GM21526 (cell line): ENCODE data around the gene ANKRD11.
"Not testable (repeated sequence)": the region's sequence is repeated elsewhere in the genome, so short reads cannot be mapped to it uniquely, and the experiment has no call there.

ENCODE experiments used
- ATAC-seq: cut with Tn5 transposase; IDR thresholded peaks from one replicate; pipeline ENCODE4 v1.9.1; 2021; ENCODE audit warnings: moderate library complexity; ENCODE audit not compliant: unreplicated experiment, low FRiP score

ANKRD11 gene

DNA sequence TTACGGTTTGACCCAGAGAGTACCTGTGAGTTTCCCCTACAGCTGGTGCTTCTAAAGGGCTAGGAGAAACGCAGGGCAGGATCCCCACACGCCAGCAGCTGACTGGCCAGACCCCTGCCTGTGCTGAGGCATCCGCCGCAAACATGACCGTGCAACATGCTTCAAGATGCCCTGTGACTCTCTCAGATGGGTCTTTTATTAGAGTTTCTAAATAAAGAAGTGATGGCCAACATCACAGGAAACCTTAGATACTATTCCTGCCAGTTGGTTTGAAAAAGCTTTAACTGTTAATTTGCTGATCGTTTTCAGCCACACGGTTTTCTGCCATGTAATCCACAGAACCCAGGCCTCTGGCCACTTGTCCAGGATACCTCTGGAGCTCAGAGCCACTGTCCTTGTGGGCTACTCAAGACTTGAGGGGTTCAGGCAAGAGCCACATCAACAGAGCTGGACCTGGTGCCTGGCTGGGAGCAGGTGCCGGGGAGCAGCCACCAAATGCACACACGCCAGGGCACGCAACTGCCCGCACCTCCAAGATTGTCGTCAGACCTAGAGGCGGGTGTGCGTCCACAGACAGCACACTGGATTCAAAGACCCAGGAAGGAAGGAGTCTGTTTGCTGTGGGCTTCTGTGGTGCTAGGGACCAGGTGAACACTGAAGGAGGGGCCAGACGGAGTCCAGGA is 154.4 kb downstream of the ANKRD11 start:
- no peak for ATAC-seq

DNA sequence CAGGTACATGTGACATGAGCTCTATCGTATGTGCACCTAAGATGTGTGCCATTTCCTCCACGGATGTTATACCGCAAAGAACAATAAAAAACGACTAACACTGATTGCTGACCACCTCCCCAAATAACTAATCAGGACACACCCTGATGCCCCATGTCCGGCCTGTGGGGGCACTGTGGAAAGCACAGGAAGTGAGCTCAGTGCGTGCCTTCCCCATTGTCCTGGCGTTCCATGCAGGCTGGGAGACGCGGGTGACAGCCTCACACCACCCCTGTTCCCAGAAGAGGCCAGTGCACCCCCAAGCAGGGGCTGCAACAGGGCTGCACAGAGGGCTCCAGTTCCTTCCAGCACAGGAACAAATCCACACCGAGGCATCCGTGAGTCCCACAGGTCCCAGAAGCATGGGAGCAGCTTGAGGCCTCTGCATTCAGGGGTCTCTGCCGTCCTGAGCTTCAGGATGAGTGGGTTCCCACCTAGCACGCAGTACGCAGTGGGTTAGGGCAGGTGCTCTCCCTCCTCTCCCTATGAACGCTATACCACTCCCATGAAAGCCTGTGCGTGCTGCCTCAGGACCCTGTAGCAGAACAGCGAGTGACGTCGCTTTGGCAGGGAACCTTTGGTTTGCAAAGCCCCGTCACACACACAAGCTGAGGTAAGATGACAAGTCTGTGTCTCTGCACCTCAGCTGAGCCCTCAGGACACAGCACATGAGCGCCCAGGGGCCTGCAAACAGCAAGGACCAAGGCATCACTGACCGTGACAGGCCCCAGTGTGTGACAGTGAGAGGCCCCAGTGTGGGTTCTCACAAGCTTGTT is 155.2 kb downstream of the ANKRD11 start:
- ATAC-seq = no peak

DNA sequence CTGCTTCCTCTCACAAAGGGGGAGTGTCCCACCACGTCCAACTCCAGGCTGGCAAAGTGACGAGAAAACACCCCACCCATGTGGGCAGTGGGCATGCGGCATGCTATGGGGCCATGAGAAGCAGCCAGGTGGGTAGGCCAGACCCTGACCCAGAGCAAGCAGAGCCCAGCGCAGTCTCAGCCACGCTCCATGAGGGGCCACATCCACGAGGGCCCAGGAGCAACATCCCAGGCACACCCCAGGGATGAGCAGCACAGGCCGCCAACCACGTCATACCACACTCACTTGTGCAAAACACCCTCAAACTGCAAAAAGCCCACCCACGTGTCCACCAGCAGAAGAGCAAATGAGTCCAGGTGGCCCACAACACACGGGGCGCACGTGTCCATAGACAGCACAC is 155.9 kb downstream of the ANKRD11 start:
- no peak for ATAC-seq

DNA sequence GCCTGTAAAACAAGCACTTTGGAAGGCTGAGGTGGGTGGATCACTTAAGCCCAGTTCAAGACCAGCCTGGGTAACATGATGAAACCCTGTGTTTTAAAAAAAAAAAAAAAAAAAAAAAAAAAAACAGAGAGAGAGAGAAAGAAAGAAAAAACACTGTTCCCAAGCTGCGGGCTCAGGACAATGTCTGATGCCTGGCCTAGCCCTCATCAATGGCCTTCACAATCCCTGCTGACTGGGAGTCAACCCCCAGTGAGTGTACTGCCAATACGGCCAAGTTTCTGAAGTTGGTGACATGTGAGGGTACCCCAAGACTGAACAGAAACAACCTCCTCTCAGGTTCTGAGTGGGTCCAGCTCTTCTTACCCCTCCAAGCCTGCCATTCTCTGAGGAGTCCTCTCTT is 156.3 kb downstream of the ANKRD11 start:
- no peak for ATAC-seq

DNA sequence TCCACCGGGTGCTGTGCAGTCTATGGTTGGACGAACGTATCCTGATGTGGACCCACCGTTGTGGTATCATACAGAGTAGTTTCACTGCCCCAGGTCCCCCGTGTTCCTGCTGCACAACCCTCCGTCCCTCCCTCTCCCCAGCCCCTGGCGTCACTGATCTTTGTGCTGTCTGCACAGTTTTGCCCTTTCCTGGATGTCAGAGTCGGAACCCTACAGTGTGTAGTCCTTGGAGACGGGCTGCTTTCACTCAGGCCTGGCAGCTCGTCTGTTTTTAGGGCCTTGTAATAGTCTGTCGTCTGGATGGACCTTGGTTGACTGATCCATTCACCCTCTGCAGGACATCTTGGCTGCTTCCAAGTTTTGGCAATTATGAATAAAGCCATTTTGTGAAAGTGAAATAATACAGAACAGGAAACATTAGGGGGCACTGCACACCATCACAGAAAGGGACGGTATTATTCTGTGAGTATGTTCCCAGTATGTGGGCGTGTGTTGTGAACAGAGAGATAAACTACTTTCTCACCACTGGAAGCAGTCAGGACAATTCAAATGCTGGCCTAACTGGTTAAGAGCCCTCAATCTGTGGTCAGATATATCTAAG is 156.9 kb downstream of the ANKRD11 start:
- ATAC-seq = not testable (repeated sequence)

DNA sequence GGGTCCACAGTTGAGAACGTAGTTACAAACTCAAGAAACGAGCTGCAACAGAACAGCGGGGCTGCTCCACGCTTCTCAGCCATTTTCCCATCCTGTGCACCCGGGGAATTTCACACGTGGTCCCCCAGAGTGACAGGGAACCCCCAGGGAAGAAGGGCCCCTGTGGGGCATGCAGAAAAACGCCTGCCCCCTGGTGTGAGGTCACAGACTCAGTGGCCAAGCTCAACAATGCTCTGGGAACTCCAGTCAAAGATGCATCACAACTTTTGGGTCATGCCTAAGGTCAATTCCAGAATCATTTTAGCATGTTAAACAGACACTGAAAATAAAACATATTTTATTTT is 157.5 kb downstream of the ANKRD11 start:
- no peak for ATAC-seq

DNA sequence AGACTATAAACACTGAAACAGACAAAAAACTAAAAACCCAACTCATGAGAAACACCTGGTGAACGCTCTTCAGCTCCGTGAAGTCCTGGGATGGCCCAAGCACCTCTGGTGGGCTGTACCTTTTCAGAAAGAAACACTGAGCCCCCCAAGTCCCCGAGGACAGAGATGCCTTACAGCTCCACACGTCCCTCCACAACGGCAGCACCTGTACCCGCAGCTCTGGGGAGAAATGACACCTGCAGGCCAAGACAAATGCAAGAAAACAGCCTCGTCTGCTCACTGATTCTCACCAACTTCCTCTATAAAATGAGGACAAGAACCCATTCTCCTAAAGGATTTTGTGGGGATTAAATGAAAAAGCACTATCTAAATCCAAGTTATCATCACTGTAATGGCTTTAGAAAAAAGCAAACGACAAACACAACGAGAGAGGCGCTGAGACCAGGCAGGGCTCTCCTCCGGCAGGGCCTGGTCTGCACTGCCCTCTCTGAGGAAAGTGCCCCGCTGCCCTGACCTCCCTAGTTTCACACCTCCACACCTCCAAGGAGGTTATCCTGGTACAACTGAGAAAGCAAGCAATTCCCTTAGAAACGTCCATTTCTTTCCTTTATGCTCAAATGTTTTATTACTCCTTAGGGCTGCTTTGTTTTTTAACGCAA is 158.0 kb downstream of the ANKRD11 start:
- ATAC-seq = no peak

DNA sequence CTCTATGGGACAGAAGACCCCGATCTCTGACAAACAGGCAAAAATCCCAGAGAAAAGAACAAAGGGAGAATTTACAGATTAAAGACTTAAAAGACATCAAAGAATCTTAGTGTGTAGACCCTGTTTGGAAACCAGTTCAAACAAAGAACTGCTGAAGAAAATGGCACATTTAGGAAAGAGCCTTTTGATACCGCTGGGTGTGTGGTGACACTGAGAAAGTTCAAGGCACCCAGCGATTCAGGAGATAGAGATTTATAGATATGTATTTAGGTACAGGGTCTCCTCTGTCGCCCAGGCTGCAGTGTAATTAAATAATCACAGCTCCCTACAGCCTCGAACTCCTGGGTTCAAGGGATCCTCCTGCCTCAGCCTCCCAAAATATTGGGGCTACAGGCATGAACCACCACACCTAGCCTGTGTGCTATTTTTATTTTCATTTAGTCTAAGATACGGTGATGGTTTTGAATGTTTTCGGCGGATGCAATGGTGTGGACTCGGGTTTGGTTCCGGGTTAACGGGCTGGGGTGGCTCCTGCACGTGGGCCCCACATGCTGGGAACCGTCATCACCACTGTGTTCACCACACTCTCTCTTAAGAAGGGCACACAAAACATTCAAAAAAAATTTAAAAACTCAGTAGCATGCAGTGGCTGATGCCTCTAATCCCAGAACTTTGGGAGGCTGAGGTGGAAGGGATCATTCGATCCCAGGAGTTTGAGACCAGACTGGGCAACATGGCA is 158.8 kb downstream of the ANKRD11 start:
- ATAC-seq = no peak

DNA sequence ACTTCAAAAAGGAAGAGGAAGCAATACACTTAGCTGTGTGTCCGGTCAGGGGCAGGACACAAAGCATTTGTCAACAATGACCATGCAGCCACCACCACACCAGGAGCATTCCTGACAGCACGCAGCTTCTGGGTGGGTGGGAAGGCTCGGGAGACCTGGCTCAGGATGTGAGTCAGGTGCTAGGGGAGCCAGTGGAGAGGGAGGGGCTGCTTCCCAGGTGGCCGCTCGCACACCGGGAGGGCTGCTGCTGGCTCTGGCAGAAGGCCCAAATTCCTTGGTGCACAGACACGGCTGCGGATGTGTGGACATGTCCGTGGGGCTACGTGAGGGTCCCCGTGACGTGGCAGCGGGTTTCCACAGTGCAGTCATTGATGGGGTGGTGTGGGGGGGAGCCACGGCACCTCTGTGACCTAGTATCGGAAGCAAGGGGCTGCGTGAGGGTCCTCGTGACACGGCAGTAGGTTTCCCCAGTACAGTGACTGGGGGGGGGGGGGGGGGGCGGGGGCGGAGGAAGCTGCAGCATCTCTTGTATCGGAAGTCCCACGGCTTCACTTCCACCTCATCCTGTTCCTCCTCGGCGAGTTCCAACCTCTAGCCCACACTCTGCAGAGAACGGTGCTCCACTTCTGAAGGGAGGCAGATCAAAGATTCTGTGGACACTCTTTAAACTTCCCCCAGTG is 160.0 kb downstream of the ANKRD11 start:
- ATAC-seq = no peak

DNA sequence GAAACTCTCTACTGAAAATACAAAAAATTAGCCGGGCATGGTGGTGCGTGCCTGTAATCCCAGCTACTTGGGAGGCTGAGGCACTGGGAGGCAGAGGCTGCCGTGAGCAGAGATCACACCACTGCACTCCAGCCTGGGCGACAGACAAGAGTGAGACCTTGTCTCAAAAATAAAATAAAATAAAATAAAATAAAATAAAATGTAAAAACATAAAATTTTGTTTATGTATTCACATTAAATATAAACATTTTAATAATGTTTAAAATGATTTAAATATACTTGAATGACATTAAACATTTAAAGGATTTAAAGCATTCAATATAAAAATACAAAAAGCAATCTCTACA is 160.6 kb downstream of the ANKRD11 start:
- not testable (repeated sequence) for ATAC-seq

DNA sequence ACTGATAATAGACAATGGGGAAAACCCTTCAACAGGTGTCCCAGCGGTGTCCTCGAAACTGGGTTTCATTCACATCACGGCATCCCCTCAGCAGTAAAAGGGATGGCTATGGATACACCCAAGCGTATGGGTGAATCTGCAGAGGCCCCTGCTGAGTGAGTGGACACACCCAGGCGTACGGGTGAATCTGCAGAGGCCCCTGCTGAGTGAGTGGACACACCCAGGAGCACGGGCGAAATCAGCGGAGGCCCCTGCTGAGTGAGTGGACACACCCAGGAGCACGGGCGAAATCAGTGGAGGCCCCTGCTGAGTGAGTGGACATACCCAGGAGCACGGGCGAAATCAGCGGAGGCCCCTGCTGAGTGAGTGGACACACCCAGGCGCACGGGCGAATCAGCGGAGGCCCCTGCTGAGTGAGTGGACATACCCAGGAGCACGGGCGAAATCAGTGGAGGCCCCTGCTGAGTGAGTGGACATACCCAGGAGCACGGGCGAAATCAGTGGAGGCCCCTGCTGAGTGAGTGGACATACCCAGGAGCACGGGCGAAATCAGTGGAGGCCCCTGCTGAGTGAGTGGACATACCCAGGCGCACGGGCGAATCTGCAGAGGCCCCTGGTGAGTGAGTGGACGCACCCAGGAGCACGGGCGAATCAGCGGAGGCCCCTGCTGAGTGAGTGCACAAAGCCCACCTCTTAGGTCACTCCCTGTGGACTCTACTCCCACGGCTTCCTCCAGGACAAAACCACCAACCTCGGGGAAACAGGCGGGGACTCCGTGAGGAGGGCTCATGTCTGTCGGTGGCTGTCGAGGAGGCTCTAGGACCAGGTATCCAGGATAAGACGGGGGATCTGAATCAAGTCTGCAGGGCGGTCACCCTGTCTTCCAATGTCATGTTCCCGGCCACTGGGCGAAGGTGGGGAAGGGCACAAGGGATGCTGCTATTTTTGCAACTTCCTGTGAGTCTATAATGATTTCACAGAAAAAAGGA is 161.7 kb downstream of the ANKRD11 start:
- ATAC-seq = not testable (repeated sequence)

DNA sequence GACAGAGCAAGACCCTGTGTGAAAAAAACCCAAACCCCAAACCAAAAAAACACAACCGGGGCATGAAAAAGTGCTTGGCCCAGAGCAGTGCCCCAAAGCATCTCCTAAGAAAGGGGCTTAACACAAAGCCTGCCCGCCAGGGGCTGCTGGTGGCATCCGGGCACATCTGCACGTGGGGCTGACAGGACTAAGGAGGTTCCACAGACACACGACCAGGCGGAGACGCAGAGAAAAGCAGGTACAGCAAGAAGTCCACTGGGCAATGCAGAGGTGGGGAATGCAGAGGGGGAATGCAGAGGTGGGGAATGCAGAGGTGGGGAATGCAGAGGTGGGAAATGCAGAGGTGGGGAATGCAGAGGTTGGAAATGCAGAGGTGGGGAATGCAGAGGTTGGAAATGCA is 163.6 kb downstream of the ANKRD11 start:
- no peak for ATAC-seq

DNA sequence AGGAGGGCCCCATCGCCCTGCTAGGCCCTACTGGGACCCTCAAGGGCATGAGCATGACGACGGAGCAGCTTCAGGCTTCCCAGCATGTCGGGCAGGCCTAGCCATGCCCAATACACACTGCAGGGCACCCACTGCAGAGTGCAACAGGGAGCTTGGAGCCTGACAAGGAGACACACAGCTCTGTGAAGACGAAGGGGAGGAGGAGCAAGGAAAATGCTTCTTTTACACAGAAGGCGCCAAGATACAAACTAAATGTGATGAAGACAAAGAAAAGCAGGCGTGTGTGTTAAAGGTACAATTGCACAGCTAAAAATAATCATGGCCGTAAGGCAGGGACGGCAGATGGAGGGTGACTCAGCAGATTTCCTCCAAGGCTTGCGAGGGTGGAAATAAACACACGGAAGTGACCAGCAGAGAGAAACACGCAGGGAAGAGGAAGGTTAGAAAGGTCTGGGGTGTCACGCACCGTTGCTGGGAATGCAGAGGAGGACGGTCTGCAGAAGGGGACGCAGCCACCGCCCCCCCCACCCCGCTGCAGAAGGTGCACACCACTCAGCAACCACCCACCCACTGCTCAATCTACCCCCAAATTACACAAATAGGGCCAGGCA is 164.4 kb downstream of the ANKRD11 start:
- ATAC-seq = no peak

DNA sequence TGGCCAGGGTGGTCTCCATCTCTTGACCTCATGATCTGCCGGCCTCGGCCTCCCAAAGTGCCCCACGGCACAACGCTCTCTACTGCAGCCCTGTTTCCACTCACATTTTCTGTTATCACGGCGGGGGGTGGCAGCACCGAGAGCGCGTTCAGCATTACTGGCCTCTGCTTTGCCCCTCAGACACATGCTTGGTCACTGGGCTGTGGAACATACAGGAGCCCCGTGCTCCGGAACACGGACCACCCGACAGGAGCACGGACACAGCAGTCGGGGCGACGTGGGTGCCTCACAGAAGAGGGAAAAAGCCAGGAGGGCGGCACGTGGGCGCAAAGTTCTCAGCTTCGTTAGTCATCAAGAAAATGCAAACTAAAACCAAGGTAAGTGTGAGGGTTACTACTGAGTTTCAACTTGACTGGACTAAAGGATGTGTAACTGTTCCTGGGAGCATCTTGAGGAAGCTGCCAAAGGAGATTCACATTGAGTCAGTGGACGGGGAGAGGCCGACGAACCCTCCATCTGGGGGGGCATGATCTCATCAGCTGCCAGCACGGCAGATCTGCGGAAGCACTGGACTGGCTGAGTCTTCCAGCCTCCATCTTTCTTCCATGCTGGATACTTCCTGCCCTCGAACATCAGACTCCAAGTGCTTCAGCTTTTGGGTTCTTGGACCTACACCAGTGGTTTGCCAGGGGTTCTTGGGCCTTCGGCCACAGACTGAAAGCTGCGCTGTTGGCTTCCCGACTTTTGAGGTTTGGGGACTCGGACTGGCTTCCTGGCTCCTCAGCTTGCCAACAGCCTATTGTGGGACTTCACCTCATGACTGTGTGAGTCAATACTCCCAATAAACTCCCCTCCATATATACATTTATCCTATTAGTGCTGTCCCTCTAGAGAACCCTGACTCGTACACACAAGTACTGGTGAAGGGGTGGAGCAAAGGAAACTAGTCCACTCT is 166.0 kb downstream of the ANKRD11 start:
- no peak for ATAC-seq

DNA sequence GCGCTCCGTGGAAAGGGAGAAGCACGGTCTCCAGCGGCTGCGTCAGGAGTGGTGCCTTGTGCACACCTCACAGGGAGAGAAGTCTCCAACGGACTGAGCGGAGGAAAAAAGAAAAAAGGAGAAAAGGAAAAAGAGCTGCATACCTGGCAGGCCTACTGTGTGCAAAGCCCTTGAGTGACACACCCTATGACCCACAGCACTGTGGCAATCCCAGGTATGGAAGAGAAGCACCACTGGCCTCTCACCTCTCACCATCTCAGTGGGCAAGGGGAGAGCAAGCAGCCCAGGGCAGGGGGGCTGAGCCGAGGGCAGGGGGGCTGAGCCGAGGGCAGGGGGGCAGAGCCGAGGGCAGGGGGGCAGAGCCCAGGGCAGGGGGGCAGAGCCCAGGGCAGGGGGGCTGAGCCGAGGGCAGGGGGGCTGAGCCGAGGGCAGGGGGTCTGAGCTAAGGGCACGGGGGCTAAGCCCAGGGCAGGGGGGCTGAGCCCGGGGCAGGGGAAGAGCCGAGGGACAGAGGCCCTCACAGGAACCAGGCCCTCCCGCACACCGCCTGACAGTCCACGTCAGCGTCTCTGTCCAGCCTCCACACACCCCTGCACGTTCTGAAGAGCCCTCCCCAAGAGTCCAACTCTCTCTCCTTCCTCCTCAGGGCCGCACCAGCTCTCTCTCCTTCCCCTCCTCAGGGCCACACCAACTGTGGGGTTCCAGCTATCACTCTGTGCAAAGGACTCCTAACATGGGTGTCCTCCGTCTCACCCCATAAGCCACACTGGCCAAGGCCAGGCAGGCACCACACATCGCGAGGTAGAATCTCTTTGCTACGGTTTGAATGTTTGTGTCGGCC is 167.0 kb downstream of the ANKRD11 start:
- ATAC-seq = no peak

DNA sequence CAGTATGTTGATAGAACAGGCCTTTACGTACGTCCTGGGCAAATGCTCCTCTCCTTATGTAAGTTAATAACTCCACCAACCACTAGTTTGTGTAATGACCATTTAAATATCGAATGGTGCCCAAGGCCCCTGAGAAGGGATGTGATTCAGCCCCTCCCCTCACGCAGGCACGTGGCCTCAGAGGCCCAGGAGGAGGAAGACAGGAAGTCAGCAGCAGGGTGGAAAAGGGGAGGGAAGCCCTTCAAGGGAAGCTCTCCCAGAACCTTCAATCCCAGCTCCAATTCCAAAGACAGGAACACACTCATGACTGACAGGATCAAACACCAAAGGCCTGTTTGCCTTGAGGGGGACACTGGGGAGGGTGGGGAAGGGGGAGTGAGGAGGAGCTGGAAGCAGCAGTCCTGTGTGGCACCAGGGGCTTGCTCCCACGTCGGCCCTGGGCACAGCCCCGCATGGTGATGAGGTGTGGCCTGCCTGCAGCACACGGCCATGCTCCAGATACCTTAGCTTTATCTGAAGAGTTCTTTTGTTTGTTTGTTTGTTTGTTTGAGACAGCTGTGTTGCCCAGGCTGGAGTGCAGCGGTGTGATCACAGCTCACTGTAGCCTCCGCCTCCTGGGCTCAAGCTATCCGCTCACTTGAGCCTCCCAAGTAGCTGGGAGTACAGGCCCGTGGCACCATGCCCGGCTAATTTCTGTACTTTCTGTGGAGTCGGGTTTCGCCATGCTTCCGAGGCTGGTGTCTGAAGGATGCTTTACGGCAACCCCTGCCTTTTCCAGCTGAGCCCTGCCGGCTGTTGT is 167.8 kb downstream of the ANKRD11 start:
- ATAC-seq = no peak
